Effector CD8-positive, alpha-beta T cell (primary cell): ENCODE measurements around the gene FOXN3.

Source experiments
- DNase-seq: peaks from one replicate; lab custom pipeline; 2025; lab: John Stamatoyannopoulos, UW

The FOXN3 gene

DNA sequence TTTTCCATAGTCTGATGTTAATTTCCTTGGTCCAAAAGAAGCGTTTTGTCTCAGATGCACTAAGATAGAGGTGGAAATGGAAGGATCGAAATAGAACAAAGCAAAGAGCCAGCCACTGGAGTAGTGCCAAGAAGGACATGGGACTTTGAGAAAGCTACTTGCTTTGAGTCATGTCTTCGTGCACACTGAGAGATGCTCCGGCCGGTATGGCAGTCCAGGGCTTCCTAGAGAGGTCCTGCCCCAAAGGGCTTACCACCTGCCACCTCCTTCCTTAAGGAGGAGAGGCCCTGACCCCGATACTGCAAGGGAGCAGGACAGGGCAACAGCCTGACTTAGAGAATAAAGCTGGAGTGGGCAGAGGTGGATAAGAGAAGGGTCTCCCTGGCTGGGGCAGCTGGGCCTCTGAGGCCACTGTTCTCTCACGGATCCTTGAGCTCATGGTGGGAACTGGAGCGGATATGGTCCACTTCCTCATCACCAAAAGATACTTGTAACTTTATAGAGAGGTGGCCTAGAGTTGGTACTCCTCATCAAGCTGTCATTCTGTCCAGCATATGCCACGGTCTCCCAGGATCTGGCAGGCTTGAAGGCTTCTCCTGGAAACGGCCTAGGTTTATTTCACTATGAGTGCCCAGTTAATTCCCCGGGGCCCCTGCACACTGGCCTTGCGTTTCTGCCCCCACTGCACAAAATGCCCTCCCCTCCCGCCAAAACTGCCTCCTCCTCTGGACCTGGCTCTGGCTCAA, 57.4 kb downstream of the FOXN3 start:
- DNase-seq = no peak

DNA sequence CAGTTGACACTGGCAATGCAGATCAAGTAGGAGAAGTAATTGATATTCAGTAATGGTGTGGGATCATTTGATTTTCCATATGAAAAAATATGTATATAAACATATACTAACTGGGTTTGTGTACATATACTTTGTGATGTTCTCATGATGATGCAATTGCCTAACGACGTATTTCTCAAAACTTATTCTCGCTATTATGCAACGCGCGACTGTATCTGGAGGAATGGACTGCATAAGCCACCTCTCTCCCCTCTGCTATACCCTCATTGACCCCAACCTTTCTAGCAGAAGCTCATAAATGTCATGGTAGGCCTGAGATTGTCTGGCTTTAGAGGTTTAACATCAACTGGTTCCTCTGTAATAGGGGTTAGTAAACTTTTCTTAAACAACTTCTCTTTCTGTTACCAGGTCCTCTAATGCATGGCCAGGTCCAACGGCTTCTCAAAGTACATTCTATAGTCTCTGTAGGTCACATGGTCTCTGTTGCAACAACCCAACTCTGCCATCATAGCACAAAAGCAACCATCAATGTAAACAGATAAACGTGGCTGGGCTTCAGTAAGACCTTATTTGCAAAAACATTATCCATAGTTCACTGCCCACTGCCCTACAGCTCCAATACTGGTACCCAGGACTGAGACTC, 59.3 kb downstream of the FOXN3 start:
- no peak for DNase-seq

DNA sequence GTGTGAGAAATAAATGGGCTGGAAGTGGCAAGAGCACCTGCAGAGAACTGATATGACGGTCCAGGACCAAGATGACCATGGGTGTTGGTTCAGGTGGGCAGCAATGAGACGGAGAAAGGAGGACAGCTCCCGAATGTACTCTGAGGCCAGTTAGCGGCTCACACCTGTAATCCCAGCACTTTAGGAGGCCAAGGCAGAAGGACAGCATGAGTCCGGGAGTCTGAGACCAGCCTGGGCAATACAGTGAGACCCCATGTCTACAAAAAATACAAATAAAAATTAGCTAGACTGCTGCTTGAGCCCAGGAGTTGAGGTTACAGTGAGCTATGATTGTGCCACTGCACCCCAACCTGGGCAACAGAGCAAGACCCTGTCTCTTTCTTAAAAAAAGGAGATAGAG, 60.1 kb downstream of the FOXN3 start:
- DNase-seq = no peak

DNA sequence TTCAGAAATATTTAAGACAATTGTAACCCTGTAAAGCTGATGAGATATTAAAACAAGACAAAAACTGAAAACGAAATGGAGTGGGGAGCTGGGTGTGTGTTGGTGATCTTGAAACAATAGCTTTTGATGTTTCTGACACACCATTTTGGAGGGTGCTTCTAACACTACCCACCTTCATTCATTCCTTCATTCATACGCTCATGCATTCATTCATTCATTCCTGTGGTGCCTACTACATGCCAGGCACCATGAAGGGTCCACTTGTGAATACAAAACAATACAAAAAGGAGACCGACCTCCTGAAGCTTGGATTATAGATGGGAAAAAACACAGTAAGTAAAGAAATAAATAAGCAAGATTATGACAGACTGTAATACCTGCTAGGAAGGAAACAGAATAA, 60.5 kb downstream of the FOXN3 start:
- no peak for DNase-seq

DNA sequence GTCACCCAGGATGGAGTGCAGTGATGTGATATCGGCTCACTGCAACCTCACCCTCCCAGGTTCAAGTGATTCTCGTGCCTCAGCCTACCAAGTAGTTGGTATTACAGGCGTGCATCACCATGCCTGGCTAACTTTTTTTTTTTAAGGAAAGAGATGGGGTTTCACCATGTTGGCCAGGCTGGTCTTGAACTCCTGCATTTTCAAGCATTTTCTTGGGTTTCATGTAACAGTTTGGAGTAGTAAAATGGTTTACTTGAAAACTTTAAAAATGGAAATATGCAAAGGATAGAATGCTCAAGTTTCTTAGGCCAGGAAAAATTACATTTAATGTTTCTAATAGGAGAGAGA, 63.3 kb downstream of the FOXN3 start:
- no peak for DNase-seq

DNA sequence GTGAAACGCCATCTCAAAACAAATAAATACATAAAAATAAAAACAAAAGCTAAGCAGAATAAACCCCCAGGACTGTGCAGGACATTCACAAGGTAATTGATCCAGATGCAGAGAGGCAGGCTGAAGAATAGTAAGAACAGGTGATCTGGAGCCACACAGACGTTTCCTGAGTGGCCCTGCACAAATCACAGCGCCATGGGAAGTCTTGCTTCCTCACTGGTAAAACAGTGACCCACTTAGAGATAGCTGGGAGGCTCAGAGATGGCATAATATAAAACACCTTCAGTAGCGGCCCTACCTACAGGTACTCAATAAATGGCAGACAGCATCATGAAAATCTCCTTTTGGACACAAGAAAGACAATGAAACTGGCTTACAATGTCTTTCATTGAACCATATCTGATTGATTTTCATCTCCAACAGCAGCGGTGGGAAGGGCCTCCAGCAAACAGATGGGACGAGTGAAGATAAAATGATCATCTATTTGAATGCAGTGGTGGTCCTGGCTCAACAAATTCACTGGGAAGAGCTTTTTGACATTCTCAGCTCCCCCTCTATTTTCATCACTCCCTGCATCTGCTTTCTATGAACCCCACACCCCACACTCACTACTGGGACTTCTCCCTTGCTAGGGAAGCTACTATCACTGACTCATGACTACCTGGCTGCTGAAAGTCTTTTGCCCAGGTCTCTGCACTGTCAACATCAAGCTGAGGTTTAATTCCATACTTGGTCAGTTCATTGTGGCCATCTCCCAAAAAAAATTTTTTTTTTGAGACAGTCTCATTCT, 63.9 kb downstream of the FOXN3 start:
- no peak for DNase-seq

DNA sequence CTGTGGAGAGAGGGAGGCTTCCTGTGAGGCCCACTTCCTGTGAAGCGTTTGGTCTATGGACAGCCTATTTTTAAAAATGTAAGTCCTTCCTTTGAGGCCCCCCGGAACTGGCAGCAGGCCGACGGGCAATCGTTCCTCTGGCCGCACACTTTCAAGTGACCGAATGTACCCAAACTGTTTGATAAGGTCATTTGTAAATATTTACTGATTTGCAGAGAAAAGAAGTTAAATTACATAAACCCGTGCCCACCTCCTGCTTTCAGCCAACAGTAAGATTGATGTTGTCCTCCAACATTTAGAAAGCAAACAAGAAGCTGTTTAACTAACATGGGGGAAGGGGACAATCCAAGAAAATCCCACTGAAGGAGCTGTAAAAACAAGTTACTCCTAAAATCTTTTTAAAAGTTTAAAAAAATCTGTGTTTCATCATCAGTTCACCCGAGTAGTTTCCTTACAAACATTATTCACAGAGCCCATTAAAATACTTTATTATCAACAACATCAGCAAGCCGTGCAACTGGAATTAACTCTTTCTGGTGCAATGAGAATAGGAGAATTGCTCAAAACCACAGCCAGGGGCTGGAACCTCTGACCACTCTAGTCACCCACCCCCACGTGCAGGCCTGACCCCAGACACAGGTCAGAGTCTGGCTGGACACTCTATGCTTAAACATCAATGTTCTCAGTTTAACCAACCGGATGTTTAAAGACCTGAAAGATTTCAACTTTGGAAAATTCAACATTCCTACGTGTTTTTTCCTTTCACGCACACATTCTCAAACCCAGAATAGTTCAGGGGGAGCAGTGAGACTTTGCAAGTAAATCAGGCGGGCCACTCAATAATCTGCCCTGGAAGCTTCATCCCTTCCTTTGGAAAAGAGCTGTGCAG, 65.3 kb downstream of the FOXN3 start:
- DNase-seq = no peak

DNA sequence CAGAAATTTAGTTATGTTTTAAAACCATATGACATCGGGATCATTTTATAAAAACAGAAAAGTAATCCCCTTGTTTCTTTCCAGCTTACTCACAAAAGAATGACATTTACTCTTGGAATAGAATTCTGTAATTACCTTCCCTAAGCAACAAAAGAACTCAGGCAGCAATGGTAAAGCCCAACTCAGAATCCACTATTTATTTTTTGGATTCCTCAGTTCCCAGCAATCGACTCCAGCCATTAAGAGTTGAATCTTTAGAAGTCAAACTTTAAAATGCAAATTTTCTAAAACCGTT, 65.9 kb downstream of the FOXN3 start:
- DNase-seq = no peak

DNA sequence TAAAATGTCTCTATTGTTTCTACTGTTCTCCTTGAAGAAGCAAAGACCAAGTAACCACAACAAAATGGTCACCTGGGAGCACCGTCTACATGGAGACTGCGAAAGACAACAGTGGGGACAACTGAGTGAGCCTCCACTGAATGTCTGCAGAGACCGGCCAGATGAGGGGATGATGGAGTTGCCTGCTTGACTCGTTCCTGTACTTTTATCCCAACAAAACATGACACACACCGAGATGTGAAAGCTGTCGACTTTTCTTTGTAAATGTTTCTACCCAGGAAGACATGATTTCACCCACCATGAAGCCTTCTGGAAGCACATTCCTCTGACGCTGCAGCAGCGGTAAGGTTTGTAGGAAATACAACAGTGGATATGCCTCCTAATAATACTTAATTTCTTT, 66.9 kb downstream of the FOXN3 start:
- DNase-seq = no peak

DNA sequence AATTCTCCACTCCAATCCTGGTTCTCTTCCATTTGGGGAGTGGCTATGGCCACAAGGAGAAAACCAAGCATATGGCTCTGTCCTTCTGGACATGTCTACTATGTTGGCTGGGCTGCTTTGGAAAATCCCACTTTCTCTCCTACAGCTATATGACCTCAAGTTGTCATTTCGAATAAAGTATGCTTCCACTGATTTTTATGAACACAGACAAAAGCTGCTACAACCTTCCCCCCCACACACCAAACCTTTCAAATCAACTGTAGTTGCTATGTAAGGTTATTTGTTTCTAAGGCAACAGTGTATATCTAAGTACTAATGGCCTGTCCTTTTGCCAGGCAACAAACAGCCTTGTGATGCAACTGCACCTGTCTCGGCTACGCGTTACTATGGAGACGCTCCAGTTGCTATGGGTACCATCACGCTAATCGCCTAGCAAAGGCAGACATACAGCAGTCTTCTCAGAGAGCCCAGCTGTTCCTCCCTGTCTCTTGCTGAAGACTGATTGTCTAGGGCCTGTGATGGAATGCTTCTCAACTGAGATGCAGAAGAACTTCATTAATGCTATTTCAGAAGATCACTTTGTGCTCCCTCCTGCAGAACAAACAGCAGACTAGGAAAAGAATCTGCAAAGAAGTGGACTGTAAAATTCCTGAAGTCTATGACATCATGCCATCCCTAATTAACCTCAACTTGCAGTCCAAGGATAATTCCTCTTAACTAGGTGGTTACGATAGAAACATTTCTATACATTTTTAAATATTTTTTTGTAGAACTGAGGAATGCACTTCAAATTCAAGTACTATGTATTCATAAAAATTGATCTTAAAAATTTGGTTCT, 67.6 kb downstream of the FOXN3 start:
- DNase-seq = no peak

DNA sequence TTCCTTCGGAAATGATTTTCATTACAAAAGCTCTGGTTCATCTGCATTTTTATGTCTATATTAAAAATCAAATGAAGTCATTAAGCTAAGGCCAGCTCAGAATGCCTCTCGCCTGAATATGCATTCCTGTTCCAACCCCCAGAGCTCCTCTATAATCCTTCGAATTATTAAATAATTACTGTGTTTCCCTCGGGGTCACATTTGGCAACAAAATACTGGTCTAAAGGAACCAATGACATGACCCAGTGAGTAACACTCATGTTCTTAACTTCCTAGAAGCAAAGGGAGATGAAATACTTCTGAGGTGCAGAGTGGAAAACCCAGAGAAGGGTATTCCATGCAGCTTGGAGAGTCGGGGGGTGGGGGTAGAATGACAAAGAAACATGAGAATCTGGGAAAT, 68.3 kb downstream of the FOXN3 start:
- DNase-seq = no peak

DNA sequence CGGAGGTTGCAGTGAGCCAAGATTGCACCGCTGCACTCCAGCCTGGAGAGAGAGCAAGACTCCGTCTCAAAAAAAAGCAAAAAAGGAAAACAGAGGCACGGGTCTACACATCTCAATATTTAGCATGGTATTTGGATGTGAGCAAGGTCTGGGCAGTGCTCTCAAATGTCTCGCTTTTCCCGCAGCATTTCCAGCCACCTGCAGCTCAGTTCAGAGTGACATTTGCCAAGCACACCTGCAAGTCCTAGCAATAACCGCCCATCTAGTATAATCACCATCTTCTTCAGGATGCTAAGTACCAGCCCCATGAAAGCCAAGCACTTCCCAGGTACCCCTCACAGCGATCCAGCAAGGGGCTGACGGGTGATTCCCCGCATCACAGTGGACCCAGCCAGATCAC, 69.1 kb downstream of the FOXN3 start:
- DNase-seq = no peak

DNA sequence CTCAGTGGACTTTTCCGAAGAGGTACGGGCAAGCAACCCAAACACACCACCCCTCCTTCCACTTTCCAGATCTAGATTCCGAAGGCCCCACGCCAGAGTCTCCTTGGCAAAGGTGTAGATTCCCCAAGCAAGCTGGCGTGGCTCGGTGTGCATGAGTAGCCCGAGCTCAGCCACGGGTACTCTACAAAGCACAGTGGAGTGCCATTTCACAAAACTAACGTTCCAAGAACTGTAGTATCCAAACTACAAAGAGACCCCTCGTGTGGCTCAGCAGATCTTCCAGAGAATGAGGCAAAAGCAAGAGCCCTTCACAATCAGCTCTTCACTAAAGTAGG, 72.1 kb downstream of the FOXN3 start:
- DNase-seq = no peak

DNA sequence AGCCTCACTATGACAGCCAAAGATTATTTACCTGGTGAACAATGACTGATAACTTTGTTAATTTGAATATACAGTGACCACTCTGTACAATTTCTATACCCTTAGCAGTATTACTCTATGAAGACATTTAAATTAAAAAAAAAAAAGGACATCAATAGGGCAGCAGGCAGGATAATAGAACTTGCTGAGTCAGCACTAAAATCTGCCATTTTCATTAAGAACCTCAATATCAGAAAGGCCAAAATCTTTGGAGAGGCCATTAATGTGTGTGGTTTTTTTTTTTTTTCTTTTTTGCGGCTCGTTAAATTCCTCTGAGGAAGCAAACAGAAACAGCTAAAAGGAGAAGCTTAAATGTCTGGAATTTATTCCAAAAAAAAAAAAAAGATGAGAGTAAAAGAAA, 73.7 kb downstream of the FOXN3 start:
- DNase-seq = no peak

DNA sequence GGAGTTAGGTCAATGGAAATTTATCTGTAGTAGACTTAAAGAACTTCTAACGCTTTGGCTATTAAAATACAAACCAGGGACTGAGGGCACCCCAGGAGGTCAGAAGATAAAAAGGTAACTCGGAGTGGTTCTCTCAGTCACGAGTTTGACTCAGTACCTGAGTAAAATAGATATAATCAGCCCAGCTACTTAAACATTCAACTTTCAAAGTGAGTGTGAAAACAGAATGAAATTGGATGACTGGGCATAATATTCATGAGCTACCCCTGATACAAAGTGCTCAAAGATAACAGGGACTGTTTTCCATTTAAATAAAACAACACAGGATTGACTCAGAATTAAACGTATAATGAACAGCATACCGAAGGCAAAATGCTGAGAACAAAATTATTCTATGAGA, 75.0 kb downstream of the FOXN3 start:
- DNase-seq = no peak

DNA sequence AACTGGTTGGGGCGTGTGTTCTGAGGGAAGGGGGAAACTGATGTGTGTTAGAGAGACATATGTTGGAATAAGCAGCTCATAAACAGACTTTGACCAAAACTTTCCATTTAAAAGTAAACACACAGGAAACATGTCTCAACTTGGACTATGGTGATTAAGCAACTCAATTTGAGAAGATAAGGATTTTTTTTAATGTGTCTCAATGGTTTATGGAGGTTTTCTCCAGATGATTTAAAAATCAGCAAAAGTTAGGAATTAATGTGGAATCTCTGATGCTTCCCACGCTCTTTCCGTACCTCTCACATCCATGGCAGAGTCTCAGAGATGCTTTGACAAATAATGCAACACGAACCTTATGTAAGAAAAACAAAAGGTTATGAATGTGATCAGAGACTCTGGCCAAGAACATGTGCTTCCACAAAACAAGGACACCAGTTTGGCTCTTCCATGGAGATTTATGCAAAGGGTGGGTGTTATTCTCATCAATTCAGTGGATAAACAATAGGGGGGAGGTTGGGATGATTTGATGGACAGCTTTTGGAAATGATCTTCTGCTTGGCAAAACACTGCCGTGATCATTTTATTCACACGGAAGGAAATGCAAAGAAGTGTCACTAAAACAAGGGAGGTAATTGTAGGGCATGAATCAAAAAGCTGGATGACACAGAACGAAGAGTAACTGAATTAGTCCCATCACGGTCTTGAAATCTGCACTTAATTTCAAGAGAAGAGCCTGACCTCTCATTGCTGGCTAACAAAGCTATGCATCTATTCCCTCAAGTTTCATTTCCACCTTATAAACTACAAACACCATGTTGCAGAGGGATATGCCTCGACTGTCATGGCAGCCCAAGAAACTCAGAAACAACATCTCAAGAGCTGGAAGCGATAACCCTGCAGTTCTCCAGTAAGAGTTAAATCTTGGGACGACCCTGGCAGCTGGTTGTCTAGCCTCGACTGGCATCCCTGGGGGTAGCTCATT, 76.5 kb downstream of the FOXN3 start:
- DNase-seq = no peak

DNA sequence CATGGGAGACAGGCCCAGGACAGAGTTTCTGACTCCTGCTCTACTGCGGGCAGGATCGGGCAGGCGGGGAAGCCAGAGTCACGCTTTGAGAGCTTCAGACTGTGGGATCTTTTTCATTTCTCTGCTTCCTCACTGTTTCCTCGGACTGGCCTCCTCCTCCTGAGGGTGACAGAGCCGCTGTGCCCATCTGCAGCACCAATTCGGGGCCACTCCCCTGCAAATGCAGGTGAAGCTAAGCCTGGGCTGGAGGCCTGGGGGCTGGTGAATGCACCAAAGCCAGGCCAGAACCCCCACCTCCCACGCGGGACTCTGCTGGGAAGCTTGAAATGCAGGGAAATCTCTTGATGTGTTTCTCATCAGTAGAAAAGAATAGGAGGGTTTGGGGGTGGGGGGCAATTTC, 77.5 kb downstream of the FOXN3 start:
- DNase-seq = no peak

DNA sequence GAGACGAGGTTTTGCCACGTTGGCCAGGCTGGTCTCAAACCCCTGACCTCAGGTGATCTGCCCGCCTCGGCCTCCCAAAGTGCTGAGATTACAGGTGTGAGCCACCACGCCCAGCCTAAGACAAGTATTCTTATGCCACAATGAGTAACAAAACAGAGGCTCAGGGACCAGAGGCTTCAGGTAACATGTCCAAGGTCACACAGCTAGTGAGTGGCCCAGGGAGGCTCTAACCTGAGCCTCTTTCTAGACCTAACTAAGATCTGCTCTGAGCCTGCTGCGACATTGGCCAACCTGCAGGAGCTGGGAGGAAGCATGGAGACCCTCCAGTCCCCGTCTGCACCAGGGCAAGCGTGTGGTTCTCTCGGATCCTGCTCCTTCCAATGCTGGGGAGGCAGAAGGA, 77.9 kb downstream of the FOXN3 start:
- no peak for DNase-seq

DNA sequence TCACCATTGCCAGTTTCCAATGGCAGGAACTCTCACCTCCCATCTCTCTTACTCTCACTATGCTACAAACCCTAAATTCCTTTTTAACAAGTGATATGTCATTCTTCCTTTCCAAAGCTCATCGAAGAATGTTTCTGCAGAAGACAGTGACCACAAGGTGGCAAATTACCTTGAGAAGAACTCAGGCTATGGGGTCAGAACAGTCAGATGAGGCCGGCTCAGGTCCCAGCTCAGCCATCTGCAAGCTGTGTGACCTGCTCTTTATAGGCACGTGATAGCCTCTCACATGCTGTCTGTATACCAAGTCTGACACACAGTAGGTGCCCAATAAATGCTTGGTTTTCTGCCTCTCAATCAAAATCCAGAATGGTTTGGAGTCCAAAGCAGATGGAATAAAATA, 80.7 kb downstream of the FOXN3 start:
- no peak for DNase-seq

DNA sequence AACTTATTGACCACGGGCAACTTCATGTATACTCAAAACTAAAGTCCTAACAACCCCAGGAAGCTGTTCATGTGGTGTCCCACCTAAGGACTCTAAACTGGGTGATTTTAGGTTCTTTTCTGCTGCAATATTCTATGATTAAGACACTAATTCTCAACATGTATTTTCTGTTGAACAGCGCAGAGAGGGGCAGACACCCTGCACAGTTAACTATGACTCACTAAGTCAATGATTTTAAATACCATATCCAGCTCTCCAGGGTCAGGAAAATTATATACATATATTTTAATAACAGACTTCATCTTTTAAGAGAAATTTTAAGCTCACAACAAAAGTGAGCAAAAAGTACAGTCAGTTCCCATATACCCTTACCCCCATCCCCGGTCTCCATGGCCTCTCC, 85.0 kb downstream of the FOXN3 start:
- DNase-seq = no peak
